ENCODE results near the gene CHAT.
A peak's percentile ranks its signal among the peaks of the same experiment; 100 is the strongest.
"Not testable (repeated sequence)": the region's sequence is repeated elsewhere in the genome, so short reads cannot be mapped to it uniquely, and the experiment has no call there.

Gene CHAT

DNA sequence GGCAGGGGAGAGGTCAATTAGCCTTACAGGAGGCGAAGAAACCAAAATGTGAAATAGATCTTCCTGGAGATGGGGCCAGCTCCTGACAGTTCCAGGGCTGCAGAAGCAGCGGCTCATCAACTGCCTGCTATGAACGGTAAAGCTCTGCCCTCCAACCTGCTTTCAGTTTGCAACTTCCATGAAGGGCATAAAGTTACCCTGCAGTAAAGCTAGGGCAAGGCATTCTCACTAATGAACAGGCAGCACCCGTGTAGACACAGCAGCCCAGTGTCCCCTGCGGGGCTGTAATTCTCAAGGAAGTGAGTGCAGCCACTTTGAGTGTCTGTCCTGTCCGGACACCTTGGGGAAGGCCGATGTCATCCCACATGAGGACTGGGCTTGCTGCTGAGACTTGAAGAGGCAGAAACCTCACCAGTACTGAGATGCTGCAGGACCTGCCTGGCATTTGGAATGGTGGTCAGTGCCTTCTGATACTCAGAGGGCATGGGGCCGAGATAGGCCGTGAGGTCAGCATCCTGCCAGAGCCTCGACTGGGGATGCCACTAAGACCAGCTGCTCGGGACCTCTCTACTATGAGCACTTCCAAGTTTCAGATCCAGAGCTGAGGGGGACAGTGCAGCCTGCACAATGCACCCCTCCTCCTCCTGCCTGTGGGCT is 39.6 kb downstream of the CHAT start:
- peak; percentile 27 for DNase-seq (ENCODE audit: low spot score)

- peak; percentile 30 for DNase-seq (ENCODE audit: low spot score)
Observed at GRCh38 chr10:49654036-49654693, 40.3 kb downstream of the CHAT start.

GRCh38 chr10:49655099-49655498 is 41.3 kb downstream of the CHAT start:
- peak; percentile 34 for DNase-seq (ENCODE audit: low spot score)

- DNase-seq (ENCODE audit: low spot score) = no peak
Observed at GRCh38 chr10:49656845-49657493, 43.1 kb downstream of the CHAT start.

GRCh38 chr10:49657606-49658005 is 43.8 kb downstream of the CHAT start:
- no peak for DNase-seq (ENCODE audit: low spot score)

- DNase-seq (ENCODE audit: low spot score) = no peak
Observed at GRCh38 chr10:49661140-49661856, 47.5 kb downstream of the CHAT start.

DNA sequence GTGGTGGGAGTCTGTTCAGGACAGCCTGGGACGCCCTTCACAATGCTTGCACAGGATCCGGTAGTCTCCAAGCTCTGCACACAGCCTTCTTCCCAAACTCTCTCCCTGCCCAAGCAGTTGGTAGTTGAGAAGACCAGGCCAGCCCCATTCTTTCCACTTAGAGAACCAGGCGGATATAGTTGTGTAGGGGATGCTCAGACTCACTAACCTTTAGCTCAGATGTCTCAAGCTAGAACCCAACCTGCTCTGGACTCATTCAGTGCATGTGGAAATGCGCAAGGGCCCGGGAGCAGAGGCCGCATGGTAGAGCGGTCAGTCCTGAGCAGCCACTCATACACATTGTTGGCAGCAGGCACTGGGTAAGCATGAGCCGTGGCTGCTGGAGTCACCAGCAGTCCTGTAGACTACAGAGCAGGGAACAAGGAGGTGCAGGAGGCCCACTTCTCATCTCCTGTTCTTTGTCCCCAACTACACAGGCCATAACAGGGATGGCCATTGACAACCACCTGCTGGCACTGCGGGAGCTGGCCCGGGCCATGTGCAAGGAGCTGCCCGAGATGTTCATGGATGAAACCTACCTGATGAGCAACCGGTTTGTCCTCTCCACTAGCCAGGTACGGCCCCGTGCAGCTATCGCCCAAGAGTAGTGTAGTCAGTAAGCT is 48.5 kb downstream of the CHAT start:
- no peak for DNase-seq (ENCODE audit: low spot score)

- DNase-seq (ENCODE audit: low spot score) = no peak
Observed at GRCh38 chr10:49663596-49663995, 49.8 kb downstream of the CHAT start.

DNA sequence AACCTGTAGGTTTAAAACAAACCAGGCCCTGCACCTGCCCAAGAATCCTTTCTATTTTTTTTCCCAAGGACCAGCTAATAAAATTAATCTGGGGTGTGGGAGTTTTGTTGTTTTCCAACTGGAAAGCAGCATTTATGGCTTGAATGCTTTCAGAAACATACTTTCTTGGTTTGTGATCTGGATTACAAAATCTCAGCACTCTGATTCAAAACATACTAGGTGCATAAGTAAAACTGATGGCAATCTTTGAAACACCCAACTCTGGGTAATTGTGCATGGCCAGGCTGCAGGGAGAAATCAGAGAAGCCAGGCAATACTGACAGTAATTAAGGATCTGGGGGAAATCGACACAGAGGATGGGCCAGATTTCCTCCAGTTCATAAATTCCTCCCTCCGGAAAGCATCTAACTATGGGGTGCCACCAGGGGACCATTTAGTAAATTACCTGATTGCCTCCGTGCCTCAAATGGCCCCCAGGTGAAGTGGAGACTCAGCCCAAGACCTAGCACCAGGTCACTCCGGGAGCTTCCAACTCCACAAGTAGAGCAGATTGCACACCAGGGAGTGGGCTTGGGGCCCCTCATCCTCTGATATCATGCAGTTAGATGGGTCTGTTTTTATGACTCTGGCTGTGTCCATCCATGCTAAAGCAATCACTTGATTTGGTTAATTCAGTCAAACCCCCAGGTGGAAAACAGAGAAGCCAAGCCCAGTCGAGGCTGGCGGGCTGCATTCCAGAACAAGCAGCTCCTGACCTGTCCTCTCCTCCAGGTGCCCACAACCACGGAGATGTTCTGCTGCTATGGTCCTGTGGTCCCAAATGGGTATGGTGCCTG is 50.4 kb downstream of the CHAT start:
- DNase-seq (ENCODE audit: low spot score) = no peak

DNA sequence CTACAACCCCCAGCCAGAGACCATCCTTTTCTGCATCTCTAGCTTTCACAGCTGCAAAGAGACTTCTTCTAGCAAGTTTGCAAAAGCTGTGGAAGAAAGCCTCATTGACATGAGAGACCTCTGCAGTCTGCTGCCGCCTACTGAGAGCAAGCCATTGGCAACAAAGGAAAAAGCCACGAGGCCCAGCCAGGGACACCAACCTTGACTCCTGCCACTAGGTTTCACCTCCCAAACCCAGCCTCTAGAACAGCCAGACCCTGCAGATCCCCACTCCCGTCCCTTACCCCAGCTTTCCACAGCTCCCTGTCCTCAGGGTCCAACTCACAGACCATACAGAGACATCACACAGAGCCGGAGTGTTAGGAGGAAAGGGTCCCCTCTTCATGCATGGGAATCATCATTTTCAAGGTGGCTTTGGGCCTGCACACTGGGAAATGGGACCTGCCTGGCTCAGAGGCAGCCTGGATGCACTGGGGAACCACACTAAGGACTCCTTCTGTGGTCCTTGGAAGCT is 51.1 kb downstream of the CHAT start:
- DNase-seq (ENCODE audit: low spot score) = no peak

DNA sequence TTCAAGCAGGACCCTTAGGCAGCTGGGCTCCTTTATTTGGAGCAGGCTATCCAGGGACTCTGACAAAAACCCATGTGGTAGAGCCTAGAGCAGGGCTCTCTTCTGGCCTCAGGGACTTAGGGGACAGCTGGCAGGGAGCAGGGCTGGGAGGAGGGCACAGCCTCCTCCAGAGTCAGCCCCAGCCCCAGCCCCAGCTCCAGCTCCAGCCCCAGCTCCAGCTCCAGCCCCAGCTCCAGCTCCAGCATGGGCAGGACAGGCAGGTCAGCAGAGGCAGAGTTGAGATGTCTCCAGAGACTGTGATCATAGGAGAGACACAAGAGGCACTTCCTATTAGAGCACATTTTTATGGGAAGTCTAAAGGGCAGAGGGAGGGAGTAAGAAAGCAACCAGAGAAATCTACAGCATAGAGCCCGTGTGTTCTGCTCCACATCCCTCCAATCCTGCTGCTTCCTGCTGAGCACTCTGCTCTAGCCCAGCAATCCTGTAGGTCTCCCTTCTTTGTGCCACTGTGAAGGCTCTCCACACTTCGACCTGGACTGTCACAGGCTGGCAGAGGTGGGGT is 52.3 kb downstream of the CHAT start:
- DNase-seq (ENCODE audit: low spot score) = no peak

DNA sequence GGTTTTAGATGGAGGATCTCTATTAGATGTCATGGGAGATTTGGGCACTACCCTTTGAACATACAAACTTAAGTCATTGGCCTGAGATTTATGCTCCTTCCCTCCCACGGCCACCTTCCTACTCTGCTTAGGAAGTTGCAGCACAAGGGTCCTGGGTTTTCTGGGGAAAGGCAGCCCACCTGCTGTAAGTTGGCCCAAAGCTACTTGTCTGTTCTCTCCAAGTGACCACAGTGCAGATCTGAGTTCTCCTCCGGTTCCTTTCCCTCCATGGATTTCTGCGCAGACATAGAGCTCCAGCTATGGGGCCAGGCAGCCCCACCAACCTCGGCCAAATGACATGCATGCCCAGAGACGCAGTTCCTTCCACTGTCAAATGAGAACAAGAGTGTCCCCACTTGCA is 52.8 kb downstream of the CHAT start:
- DNase-seq (ENCODE audit: low spot score) = no peak

DNA sequence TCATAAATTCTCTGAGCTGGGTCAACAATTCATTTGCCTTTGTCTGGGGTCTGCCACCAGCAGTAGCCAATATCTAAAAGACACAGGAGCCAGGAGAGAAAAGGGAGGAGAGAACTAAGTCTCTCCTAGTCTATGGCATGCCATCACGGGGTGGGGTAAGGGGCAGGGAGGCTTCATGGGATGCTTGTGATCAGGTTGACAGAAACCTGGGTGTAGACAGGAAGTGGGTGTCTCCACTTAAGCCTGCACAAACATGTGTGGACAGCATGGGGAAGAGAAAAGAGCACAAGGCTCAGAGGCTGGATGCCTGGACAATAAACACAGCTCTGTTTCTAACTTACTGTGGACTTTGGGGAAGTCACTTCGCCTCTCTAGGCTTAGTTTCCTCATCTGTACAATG is 54.2 kb downstream of the CHAT start:
- no peak for DNase-seq (ENCODE audit: low spot score)

DNA sequence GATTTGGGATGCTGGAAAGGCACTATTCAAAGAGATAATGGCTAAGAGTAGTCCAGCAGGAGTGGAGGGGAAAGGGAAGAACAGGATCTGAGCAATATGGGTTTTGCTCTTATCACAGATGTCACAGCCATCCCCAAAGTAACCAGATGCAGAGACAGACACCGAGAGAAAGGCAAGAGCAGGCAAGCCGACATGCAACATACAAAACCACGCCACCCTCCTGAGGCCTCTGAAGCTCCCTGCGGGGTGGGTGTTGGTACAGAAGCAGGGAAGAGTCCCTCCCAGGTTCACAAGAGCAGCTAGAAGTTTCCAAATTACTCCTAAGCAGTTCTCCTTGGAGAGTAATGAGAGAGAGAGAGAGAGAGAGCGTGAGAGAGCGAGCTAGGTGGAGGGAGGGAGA is 54.8 kb downstream of the CHAT start:
- DNase-seq (ENCODE audit: low spot score) = no peak

DNA sequence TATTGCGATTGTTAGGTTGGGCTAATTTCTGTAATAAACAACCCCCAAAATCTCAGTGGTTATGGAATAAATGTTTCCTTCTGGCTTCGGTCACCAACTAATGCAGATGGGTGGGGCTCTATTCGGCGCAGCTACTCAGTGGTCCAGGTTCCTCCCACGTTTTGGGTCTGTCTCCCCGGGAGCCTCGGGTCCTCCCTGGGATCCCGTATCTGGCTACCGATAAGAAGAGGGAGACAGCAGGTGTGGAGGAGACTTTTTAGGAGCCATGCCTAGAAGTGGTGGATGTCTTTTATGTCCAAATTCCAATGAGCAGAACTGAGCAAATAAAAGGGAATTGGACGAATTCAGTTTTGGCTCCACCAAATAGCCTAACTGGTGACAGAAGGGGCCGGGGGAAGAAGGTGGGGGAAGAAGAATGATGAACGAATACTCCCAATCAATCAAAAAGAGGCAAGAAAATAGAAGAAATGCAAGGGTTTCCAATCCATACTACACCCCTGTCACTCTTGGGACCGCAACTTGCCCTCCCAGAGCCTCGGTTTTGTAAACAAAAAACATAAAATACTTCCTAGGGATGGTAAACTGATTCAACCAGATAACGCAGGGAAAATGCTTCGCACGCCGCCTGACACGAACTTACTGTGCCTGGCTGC is 65.1 kb downstream of the CHAT start:
- no peak for DNase-seq (ENCODE audit: low spot score)

DNA sequence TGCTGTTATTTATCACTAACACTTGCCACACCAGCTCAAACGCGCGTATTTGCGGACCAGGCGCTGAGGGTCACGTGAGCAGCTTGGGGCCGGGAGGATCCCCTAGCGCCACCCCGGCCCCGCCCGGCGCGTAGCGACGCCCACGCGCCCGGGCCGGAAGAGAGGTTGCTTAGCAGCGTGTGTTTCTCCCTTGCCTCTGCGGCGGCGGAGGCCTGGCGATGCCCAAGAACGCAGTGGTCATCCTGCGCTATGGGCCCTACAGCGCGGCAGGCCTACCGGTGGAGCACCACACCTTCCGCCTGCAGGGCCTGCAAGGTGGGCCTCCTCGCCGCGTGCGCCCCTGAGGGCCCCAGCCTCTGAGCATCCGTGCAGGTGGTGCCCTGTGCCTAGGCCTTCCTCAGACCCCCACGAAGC is 65.7 kb downstream of the CHAT start, which contains the start of gene C10orf53:
C10orf53 (plus strand) TSS at position 172 of the 414 bp plus-strand sequence; CDS start at position 219, 47 bp downstream.
- DNase-seq (ENCODE audit: low spot score) = peak; percentile 85

GRCh38 chr10:49682449-49682848 is 68.6 kb downstream of the CHAT start:
- not testable (repeated sequence) for DNase-seq (ENCODE audit: low spot score)

GRCh38 chr10:49682879-49683278 is 69.0 kb downstream of the CHAT start:
- DNase-seq (ENCODE audit: low spot score) = no peak

- DNase-seq (ENCODE audit: low spot score) = no peak
Observed at GRCh38 chr10:49686651-49687050, 72.8 kb downstream of the CHAT start.

- no peak for DNase-seq (ENCODE audit: low spot score)
Observed at GRCh38 chr10:49688261-49688846, 74.5 kb downstream of the CHAT start.
